GM18526 (cell line): ENCODE data around the gene PCYT2.
A peak's percentile ranks its signal among the peaks of the same experiment; 100 is the strongest.

Experiments used
- POLR2A ChIP-seq: IDR thresholded peaks from 3 replicates; pipeline ENCODE4 v1.6.1; 2011; ENCODE audit not compliant: insufficient read length; ENCODE audit errors: extremely low read depth

Gene PCYT2

GRCh38 chr17:81923302-81924260, 12.4 kb upstream of the PCYT2 start:
- TF ChIP-seq POLR2A, result no peak

GRCh38 chr17:81922566-81923301, 11.5 kb upstream of the PCYT2 start:
- TF ChIP-seq POLR2A, result no peak

GRCh38 chr17:81921996-81922565, 10.9 kb upstream of the PCYT2 start:
- no peak for TF ChIP-seq POLR2A

GRCh38 chr17:81921537-81921862, 10.3 kb upstream of the PCYT2 start:
- no peak for TF ChIP-seq POLR2A

- TF ChIP-seq POLR2A, result no peak
Measured at GRCh38 chr17:81920612-81921536, 9.7 kb upstream of the PCYT2 start.

- TF ChIP-seq POLR2A, result no peak
Measured at GRCh38 chr17:81918832-81919545, 7.8 kb upstream of the PCYT2 start.

- TF ChIP-seq POLR2A, result peak; percentile 85
Measured at GRCh38 chr17:81917565-81918332, 6.5 kb upstream of the PCYT2 start, which contains the start of gene SIRT7. Gene SIRT7, minus strand, starts transcription at chr17:81918176. Its CDS starts 45 bp downstream, at chr17:81918131.

GRCh38 chr17:81916234-81917001, 5.2 kb upstream of the PCYT2 start:
- no peak for TF ChIP-seq POLR2A

GRCh38 chr17:81915331-81915730, 4.1 kb upstream of the PCYT2 start:
- no peak for TF ChIP-seq POLR2A

GRCh38 chr17:81914103-81914850, 3.1 kb upstream of the PCYT2 start:
- no peak for TF ChIP-seq POLR2A

GRCh38 chr17:81913394-81914102, 2.3 kb upstream of the PCYT2 start:
- no peak for TF ChIP-seq POLR2A

- TF ChIP-seq POLR2A, result no peak
Measured at GRCh38 chr17:81912441-81913309, 1.5 kb upstream of the PCYT2 start.
